HepG2 (cell line): ENCODE measurements around the gene TAF13. TPM values are rescaled to one million over a fixed set of nuclear protein-coding genes. Genes with fewer than 3 reads are reported as not detected.

ENCODE experiments used
- ATM ChIP-seq: fragments of 450-650 bp; IDR thresholded peaks from 2 replicates; pipeline ENCODE4 v1.7.1; 2017; ENCODE audit warnings: mild to moderate bottlenecking, borderline replicate concordance
- CHD4 ChIP-seq: fragments of 200-600 bp; sonication (generic); IDR thresholded peaks from 2 replicates; pipeline ENCODE4 v1.7.0; 2017; ENCODE audit warnings: mild to moderate bottlenecking, low read length, borderline replicate concordance
- CREB1 ChIP-seq, 2 experiments: fragments of 450-650 bp in 1 of 2; IDR thresholded peaks; 2 replicates each; pipeline ENCODE4 v1.6.1; 2016 to 2017; ENCODE audit warnings: control low read depth in 1 of 2, mild to moderate bottlenecking in 1 of 2, missing compliant biosample characterization in 1 of 2, missing genetic modification characterization in 1 of 2
- FOXP1 ChIP-seq, 2 experiments: fragments of 450-650 bp in 1 of 2; IDR thresholded peaks; 2 replicates each; pipeline ENCODE4 v1.6.1; 2017 to 2018; ENCODE audit warnings: antibody characterized with exemption in 1 of 2
- GMEB1 ChIP-seq: sonication (generic); formaldehyde crosslinking; IDR thresholded peaks from 2 replicates; pipeline ENCODE4 v1.5.1; 2020; ENCODE audit warnings: missing genetic modification reagents, mild to moderate bottlenecking, borderline replicate concordance
- HCFC1 ChIP-seq: fragments of 150-350 bp; IDR thresholded peaks from 2 replicates; pipeline ENCODE4 v1.6.1; 2014; ENCODE audit warnings: low read depth, low read length
- KAT8 ChIP-seq: IDR thresholded peaks from 2 replicates; pipeline ENCODE4 v1.6.1; 2016; ENCODE audit warnings: missing genetic modification reagents, missing compliant biosample characterization
- KDM4B ChIP-seq: sonication (generic); formaldehyde crosslinking; IDR thresholded peaks from 2 replicates; pipeline ENCODE4 v1.4.0; 2020; ENCODE audit warnings: missing genetic modification reagents
- LCORL ChIP-seq, 2 experiments: fragments of 450-650 bp in 1 of 2; sonication (generic) in 1 of 2; formaldehyde crosslinking in 1 of 2; IDR thresholded peaks; 2 replicates each; pipeline versions ENCODE4 v1.5.0 to v1.6.1; 2017 to 2020; ENCODE audit warnings: antibody characterized with exemption in 1 of 2, missing genetic modification reagents in 1 of 2
- MED1 ChIP-seq: sonication (generic); formaldehyde crosslinking; IDR thresholded peaks from 2 replicates; pipeline ENCODE4 v1.4.0; 2020; ENCODE audit warnings: missing genetic modification reagents
- MTA1 ChIP-seq: sonication (generic); formaldehyde crosslinking; IDR thresholded peaks from 2 replicates; pipeline ENCODE4 v1.4.0; 2020; ENCODE audit warnings: missing genetic modification reagents, mild to moderate bottlenecking, borderline replicate concordance
- NFRKB ChIP-seq: fragments of 450-650 bp; IDR thresholded peaks from 2 replicates; pipeline ENCODE4 v1.6.1; 2017
- NR2C2 ChIP-seq: sonication (generic); formaldehyde crosslinking; IDR thresholded peaks from 2 replicates; pipeline ENCODE4 v1.4.0; 2020; ENCODE audit warnings: missing genetic modification reagents, mild to moderate bottlenecking, moderate library complexity, borderline replicate concordance
- PHF21A ChIP-seq: sonication (generic); formaldehyde crosslinking; IDR thresholded peaks from 2 replicates; pipeline ENCODE4 v1.5.0; 2020; ENCODE audit warnings: mild to moderate bottlenecking, missing genetic modification reagents
- PHF8 ChIP-seq: sonication (generic); formaldehyde crosslinking; IDR thresholded peaks from 2 replicates; pipeline ENCODE4 v1.5.0; 2020; ENCODE audit warnings: missing genetic modification reagents
- SAP130 ChIP-seq: IDR thresholded peaks from 2 replicates; pipeline ENCODE4 v1.6.1; 2016; ENCODE audit warnings: low read depth
- TBX2 ChIP-seq: sonication (generic); formaldehyde crosslinking; IDR thresholded peaks from 2 replicates; pipeline ENCODE4 v1.5.0; 2020; ENCODE audit warnings: missing genetic modification reagents, mild to moderate bottlenecking, borderline replicate concordance
- TFDP1 ChIP-seq: IDR thresholded peaks from 2 replicates; pipeline ENCODE4 v1.6.1; 2016; ENCODE audit warnings: missing compliant biosample characterization, missing genetic modification reagents, borderline replicate concordance
- ZBTB20 ChIP-seq: sonication (generic); formaldehyde crosslinking; IDR thresholded peaks from 2 replicates; pipeline ENCODE4 v1.8.1; 2023; ENCODE audit warnings: missing genetic modification reagents, low read depth, mild to moderate bottlenecking, borderline replicate concordance
- ZNF12 ChIP-seq: sonication (generic); formaldehyde crosslinking; IDR thresholded peaks from 2 replicates; pipeline ENCODE4 v1.5.0; 2020; ENCODE audit warnings: missing genetic modification reagents
- ZNF44 ChIP-seq: sonication (generic); formaldehyde crosslinking; IDR thresholded peaks from 2 replicates; pipeline ENCODE4 v1.5.1; 2020; ENCODE audit warnings: mild to moderate bottlenecking, missing genetic modification reagents
- ZNF484 ChIP-seq: sonication (generic); formaldehyde crosslinking; IDR thresholded peaks from 2 replicates; pipeline ENCODE4 v1.5.1; 2020; ENCODE audit warnings: mild to moderate bottlenecking, low read depth, missing genetic modification reagents, borderline replicate concordance
- ZNF496 ChIP-seq: sonication (generic); formaldehyde crosslinking; IDR thresholded peaks from 2 replicates; pipeline ENCODE4 v1.8.1; 2023; ENCODE audit warnings: mild to moderate bottlenecking, moderate library complexity, missing genetic modification reagents; ENCODE audit not compliant: insufficient replicate concordance
- ZNF546 ChIP-seq: sonication (generic); formaldehyde crosslinking; conservative IDR thresholded peaks from 2 replicates; pipeline ENCODE4 v1.8.1; 2023; ENCODE audit warnings: mild to moderate bottlenecking, missing genetic modification reagents
- ZNF580 ChIP-seq: IDR thresholded peaks from 2 replicates; pipeline ENCODE4 v1.6.1; 2016; ENCODE audit warnings: low read depth, borderline replicate concordance
- ZSCAN22 ChIP-seq: sonication (generic); formaldehyde crosslinking; IDR thresholded peaks from 2 replicates; pipeline ENCODE4 v1.4.0; 2020; ENCODE audit warnings: mild to moderate bottlenecking, missing genetic modification reagents
- polyA plus RNA-seq, 8 experiments: library from polyadenylated mRNA; depleted of rRNA in 3 of 8; stranded (reverse) in 7 of 8; unstranded in 1 of 8; fragments of >200 nt; fragmentation: Illumina TruSeq in 4 of 8; extraction: Trizol in 4 of 8; gene quantifications; 2 replicates each; pipeline versions ENCODE4 v1.2.1 to v1.2.3, GENCODE V29; 2011 to 2016; ENCODE audit warnings: low read depth in 4 of 8, missing spikeins in 1 of 8, mixed read lengths in 1 of 8; ENCODE audit not compliant: insufficient read depth in 1 of 8
- total RNA-seq, 5 experiments: library from RNA; depleted of rRNA; stranded (reverse); fragments of >200 nt; fragmentation: Illumina TruSeq; extraction: Trizol; gene quantifications; 2 replicates each; pipeline ENCODE4 v1.2.3, GENCODE V29; 2016; ENCODE audit warnings: low read depth in 1 of 5

Gene TAF13
- total and polyA plus RNA-seq, 2 of the 13 experiments (the other 11 are each of a cell fraction or from before 2014, with no cell fraction given), result 11.5 to 36.3 TPM

GRCh38 chr1:109089242-109090015 is 13.6 kb upstream of the TAF13 start (continued):
- 0 out of 2 replicates have a peak, but pooled peaks have one; percentile 27 for TF ChIP-seq GMEB1
- TF ChIP-seq KDM4B (CRISPR knock-in tag), result peak; percentile 92; the same call in 1 of the 2 replicates
- no peak for TF ChIP-seq ZNF44
- no peak for TF ChIP-seq ZNF484 (CRISPR knock-in tag)
- peak; percentile 33 for TF ChIP-seq HCFC1
- 0 out of 2 replicates have a peak, but pooled peaks have one; percentile 24 for TF ChIP-seq CHD4
- peak; percentile 47; the same call in 1 of the 2 replicates for TF ChIP-seq ZNF580 (CRISPR knock-in tag)
- peak; percentile 88 for TF ChIP-seq PHF21A
- peak; percentile 56; the same call in 1 of the 2 replicates for TF ChIP-seq MED1 (CRISPR knock-in tag)
- TF ChIP-seq SAP130 (CRISPR knock-in tag), result peak; percentile 88
- TF ChIP-seq TBX2 (CRISPR knock-in tag), result peak; percentile 76
- TF ChIP-seq ATM, result no peak
- peak; percentile 65 for TF ChIP-seq PHF8 (CRISPR knock-in tag)
- no peak; the same call in 1 of the 2 replicates for TF ChIP-seq TFDP1 (CRISPR knock-in tag)
- no peak for TF ChIP-seq ZSCAN22 (CRISPR knock-in tag)
- peak; percentile 76; the same call in 1 of the 2 replicates for TF ChIP-seq FOXP1 (IDR thresholded peaks at IDR 0.05)
- TF ChIP-seq FOXP1 (CRISPR knock-in tag; IDR thresholded peaks at IDR 0.05), result no peak
- 0 out of 2 replicates have a peak, but pooled peaks have one; percentile 45 for TF ChIP-seq ZBTB20 (CRISPR knock-in tag)
- TF ChIP-seq ZNF12 (CRISPR knock-in tag), result peak; percentile 59
- TF ChIP-seq KAT8 (CRISPR knock-in tag), result peak; percentile 82
- no peak for TF ChIP-seq NFRKB
- no peak for TF ChIP-seq CREB1 (IDR thresholded peaks at IDR 0.05)
- peak; percentile 51; the same call in 1 of the 2 replicates for TF ChIP-seq CREB1 (CRISPR knock-in tag; IDR thresholded peaks at IDR 0.05)
- TF ChIP-seq NR2C2 (CRISPR knock-in tag), result 0 out of 2 replicates have a peak, but pooled peaks have one; percentile 18
- no peak for TF ChIP-seq LCORL (IDR thresholded peaks at IDR 0.05)
- peak; percentile 75 for TF ChIP-seq LCORL (CRISPR knock-in tag; IDR thresholded peaks at IDR 0.05)
- 0 out of 2 replicates have a peak, but pooled peaks have one; percentile 27 for TF ChIP-seq ZNF546 (CRISPR knock-in tag)
- TF ChIP-seq ZNF496 (CRISPR knock-in tag), result no peak
- TF ChIP-seq MTA1 (CRISPR knock-in tag), result no peak
